Measurements from ENCODE around the gene ATP11A. TPM values are rescaled to one million over a fixed set of nuclear protein-coding genes. Genes with fewer than 3 reads are reported as not detected.
A peak's percentile ranks its signal among the peaks of the same experiment; 100 is the strongest.

ATP11A gene
- total RNA-seq, 1 donor from 2014 or later, result 6.1 TPM

GRCh38 chr13:112652512-112653070, 37.2 kb upstream of the ATP11A start:
- peak; percentile 16 for DNase-seq (ENCODE audit: low read depth)
- FAIRE-seq, result no peak
- no peaks in the 10 kb centered on the region for H3K36me3 ChIP-seq (ENCODE audit: control insufficient read depth, insufficient read depth, low read length)
- H3K4me3 ChIP-seq (ENCODE audit: low read depth, low read length), result no peak overlapping the region
- H3K27me3 ChIP-seq (ENCODE audit: control insufficient read depth, insufficient read depth, low read length), result peaks cover 1% of the 10 kb centered on the region
- no peak for TF ChIP-seq CTCF (IDR thresholded peaks at IDR 0.05; ENCODE audit: insufficient read depth, low read length, severe bottlenecking)

GRCh38 chr13:112653071-112653470, 36.8 kb upstream of the ATP11A start:
- DNase-seq (ENCODE audit: low read depth) (no peak), FAIRE-seq (no peak)
- no peak for TF ChIP-seq CTCF (IDR thresholded peaks at IDR 0.05; ENCODE audit: insufficient read depth, low read length, severe bottlenecking)
- Histone ChIP-seq H3K27me3 (ENCODE audit: control insufficient read depth, insufficient read depth, low read length) (peaks cover 1% of the 10 kb centered on the region), H3K36me3 (ENCODE audit: control insufficient read depth, insufficient read depth, low read length) (no peaks in the 10 kb centered on the region), H3K4me3 (ENCODE audit: low read depth, low read length) (no peak overlapping the region)

- DNase-seq (ENCODE audit: low read depth), result no peak
- no peak for FAIRE-seq
These were observed 33.9 kb upstream of the ATP11A start for GRCh38 chr13:112655913-112656312.

GRCh38 chr13:112657850-112658445, 31.9 kb upstream of the ATP11A start:
- TF ChIP-seq CTCF (IDR thresholded peaks at IDR 0.05; ENCODE audit: insufficient read depth, low read length, severe bottlenecking), result no peak
- no peaks in the 10 kb centered on the region for H3K27me3 ChIP-seq (ENCODE audit: control insufficient read depth, insufficient read depth, low read length)
- DNase-seq (ENCODE audit: low read depth) (peak; percentile 74), FAIRE-seq (no peak)
- no peak overlapping the region for H3K4me3 ChIP-seq (ENCODE audit: low read depth, low read length)
- H3K36me3 ChIP-seq (ENCODE audit: control insufficient read depth, insufficient read depth, low read length), result no peaks in the 10 kb centered on the region

More at GRCh38 chr13:112655913-112656312, 33.9 kb upstream of the ATP11A start:
- Histone ChIP-seq H3K27me3 (ENCODE audit: control insufficient read depth, insufficient read depth, low read length) (no peaks in the 10 kb centered on the region), H3K36me3 (ENCODE audit: control insufficient read depth, insufficient read depth, low read length) (no peaks in the 10 kb centered on the region), H3K4me3 (ENCODE audit: low read depth, low read length) (no peak overlapping the region)
- TF ChIP-seq CTCF (IDR thresholded peaks at IDR 0.05; ENCODE audit: insufficient read depth, low read length, severe bottlenecking), result no peak

GRCh38 chr13:112658808-112659207, 31.0 kb upstream of the ATP11A start:
- no peaks in the 10 kb centered on the region for H3K36me3 ChIP-seq (ENCODE audit: control insufficient read depth, insufficient read depth, low read length)
- TF ChIP-seq CTCF (IDR thresholded peaks at IDR 0.05; ENCODE audit: insufficient read depth, low read length, severe bottlenecking), result no peak
- FAIRE-seq, result no peak
- peak; percentile 8 for DNase-seq (ENCODE audit: low read depth)
- H3K27me3 ChIP-seq (ENCODE audit: control insufficient read depth, insufficient read depth, low read length), result no peaks in the 10 kb centered on the region
- no peak overlapping the region for H3K4me3 ChIP-seq (ENCODE audit: low read depth, low read length)

- no peak for FAIRE-seq
These were observed 28.5 kb upstream of the ATP11A start for GRCh38 chr13:112661291-112661690.

More at GRCh38 chr13:112661291-112661690, 28.5 kb upstream of the ATP11A start:
- Histone ChIP-seq H3K27me3 (ENCODE audit: control insufficient read depth, insufficient read depth, low read length) (no peaks in the 10 kb centered on the region), H3K4me3 (ENCODE audit: low read depth, low read length) (no peak overlapping the region), H3K36me3 (ENCODE audit: control insufficient read depth, insufficient read depth, low read length) (no peaks in the 10 kb centered on the region)
- no peak for DNase-seq (ENCODE audit: low read depth)
- no peak for TF ChIP-seq CTCF (IDR thresholded peaks at IDR 0.05; ENCODE audit: insufficient read depth, low read length, severe bottlenecking)
